HG03139 (cell line): ENCODE measurements around the gene GIMAP2.

Experiments
- ATAC-seq: cut with Tn5 transposase; IDR thresholded peaks from one replicate; pipeline ENCODE4 v1.9.1; 2021; ENCODE audit not compliant: unreplicated experiment

GIMAP2 gene

DNA sequence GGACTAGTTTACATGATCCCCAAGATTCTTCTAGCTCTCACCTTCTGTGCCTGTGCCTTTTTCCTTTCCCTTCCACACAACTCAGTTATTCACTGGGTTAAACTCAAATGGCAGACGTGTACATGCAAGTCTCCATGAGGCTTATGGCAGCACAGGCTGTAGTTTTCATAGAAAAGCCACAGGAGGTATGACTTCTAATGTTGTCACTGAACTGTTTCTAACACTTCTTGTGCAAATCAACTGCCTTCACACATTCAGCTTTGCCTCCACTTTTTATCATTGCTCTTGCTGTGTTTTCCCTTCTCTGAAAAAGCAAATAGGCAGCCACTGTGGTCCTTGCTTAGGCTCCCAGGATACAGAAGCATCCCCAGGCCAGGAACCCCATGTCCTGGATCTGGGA, 46.4 kb downstream of the GIMAP2 start:
- ATAC-seq, result no peak

DNA sequence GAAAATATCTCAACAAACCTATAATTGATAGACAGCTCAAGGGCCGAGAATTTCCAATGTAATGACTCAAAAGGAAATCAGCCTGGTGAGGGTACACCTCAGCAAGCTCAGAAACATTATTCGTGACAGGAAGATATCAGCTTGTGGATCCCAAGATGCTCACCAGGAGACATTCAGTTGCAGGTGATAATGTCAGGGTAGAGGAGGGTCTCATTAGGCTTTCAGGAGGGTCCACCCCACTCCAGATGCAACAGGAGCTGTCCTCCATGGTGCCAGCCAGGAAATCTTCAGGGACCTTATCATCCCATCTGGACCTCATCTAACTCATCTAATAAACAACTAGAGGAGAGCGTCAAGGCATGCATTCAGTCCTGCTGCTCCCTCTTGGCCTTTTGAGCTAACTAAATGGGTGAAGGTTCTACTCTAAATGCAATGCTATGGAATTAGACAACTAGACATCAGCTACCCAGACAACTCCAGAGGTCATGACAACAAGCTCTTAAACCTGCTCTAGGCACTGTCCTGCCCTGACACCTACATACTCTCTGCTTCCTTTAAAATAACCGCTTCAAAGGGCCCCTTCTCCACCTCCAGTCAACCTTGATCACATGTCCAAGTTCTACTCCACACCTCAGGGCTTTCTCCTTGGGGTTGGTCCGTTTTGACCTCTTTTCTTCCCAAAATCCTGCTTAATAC, 47.4 kb downstream of the GIMAP2 start:
- no peak for ATAC-seq

DNA sequence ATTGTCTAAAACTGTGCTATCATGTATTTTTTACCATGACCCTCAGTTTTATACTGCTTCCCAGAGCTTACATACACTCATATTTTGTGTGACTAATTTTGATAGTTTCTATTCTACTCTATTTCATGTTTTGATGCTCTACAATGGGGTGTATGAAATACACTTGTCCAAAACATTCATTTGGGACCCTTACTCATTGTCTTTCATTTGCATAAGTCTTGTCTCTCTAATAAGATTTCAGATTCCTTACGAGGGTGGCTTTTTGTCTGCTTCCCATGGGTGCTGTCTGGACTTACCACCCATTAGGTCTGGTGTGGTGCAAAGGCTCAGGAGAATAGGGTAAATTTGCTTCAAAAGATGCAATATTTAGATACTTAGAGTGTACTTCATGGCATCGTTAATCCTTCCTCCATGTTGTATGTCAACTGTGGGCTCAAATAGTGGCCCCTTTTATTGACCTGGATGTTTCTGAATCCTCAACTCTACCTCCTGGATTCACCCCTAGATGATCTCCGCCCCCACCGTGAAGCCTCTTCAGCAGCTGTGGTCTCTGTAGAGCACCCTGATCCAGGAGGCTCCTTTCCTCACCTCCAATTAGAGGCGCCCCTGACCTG, 48.1 kb downstream of the GIMAP2 start:
- ATAC-seq, result no peak

GRCh38 chr7:150734254-150734653, 48.7 kb downstream of the GIMAP2 start:
- ATAC-seq, result no peak

- no peak for ATAC-seq
Measured at GRCh38 chr7:150735596-150736358, 50.3 kb downstream of the GIMAP2 start.

- ATAC-seq, result no peak
Measured at GRCh38 chr7:150736864-150737263, 51.4 kb downstream of the GIMAP2 start.

DNA sequence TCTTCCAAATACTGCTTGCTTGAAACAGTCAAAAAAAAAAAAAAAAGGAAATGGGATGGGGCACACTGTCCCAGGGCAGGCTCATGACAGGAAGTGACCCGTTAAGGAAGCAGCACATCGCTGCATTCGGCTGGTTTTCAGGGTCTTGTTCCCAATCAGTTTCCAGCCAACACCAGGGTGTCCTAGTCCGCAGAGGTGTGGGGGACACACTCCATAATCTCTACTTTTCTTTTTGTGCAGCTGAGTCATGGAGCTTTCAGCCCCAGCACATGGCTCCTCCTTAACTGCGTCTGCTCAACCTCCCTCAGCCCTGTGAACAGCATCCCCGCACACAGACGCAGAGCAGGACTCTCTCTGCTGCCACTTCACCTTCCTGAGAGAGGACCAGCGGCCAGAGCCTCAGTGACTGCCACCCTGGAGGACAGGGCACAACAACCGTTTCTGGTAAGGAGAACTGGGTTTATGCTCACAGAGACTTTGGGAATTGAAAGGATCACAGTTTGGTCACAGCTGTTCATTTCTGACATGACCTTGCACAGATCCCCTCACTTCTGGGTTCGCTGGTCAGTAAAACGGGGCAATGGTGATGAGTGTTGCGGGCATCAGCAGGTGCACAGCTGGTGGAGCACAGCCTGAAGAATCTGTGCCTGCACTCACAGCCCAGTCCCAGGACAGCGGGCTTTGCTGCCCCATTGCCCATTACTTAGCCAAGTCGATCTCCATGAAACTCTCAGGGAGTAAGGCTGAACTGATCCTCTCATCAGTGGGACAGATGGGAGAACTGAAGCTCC, 52.0 kb downstream of the GIMAP2 start, which contains the start of gene GIMAP5:
Gene GIMAP5, plus strand, starts transcription at position 154 of the 791 bp plus-strand sequence. CDS start 3,467 bp downstream, outside the sequence.
- peak; percentile 53 for ATAC-seq

DNA sequence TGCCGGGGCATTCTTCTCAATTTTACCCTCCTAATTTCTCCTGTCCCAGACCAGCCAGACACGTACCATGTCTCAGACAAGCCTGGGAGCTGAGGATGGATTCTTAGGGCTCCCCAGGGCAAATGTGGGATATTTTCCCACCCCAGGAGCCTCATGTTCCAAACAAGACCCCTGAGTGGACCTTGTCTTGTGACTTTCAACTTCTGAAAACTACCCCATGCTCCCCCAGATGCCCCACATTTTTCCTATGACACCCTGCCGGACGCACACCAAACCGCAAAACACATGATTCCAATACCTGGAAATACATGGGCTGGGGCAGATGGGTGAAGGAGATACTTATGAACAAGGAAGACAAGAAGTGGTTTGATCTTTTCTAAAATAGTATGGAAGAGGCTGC, 52.6 kb downstream of the GIMAP2 start:
- ATAC-seq, result no peak

- ATAC-seq, result no peak
Measured at GRCh38 chr7:150738591-150739001, 53.1 kb downstream of the GIMAP2 start.

DNA sequence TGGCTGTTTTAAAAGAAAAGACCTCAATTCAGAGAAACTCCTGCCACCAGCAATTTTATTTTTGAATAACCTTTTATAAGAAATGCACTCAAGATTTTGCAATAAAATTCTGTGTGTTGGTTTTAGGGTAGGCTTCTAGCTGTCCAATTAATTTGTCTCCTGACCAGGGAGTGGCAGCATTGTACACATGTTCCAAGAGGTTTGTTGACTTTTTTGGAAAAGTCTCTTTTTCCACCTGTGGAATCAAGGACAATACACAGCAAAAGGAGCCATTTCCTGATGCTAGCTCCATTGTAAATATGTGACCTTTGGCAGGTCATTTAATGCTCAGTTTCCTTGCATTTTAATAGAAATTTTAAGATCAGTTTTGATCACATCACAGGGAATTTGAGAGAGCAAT, 53.5 kb downstream of the GIMAP2 start:
- ATAC-seq, result no peak

GRCh38 chr7:150740053-150740452, 54.5 kb downstream of the GIMAP2 start:
- ATAC-seq, result no peak

- no peak for ATAC-seq
Measured at GRCh38 chr7:150742286-150742968, 56.9 kb downstream of the GIMAP2 start.
